ENCODE data around the gene CBX8. TPM values are rescaled to one million over a fixed set of nuclear protein-coding genes. Genes with fewer than 3 reads are reported as not detected.

The CBX8 gene
- total RNA-seq, 4 donors from 2014 or later, result 1.9 to 4.7 (median 4.2) TPM

DNA sequence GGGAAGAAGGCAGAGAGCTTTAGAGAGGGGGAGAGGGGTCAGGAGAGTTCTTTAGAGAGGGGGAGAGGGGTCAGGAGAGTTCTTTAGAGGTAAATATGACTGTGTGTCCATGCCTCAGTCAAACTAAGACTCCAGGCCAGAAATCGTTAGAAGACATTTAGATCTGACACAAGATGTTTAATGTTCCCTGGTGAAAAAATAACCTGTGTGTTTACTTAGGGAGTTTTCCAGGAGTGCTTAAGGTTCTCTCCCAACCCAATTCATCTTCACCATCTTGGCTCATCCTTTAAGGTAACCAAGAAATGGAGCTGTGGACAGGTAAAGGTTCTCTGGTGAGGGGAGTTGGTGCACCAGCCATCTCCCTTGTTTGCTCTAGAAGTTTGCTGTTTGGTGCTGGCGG is 32.6 kb upstream of the CBX8 start:
- no peak overlapping the region for H3K4me3 ChIP-seq (ENCODE audit: low read depth, poor library complexity, severe bottlenecking)
- 61 to 63% methylated on average over 2 of the region's 2 CpGs for WGBS, 2 donors
- no peak for TF ChIP-seq POLR2A (IDR thresholded peaks at IDR 0.05)
- TF ChIP-seq, protein P1, sequence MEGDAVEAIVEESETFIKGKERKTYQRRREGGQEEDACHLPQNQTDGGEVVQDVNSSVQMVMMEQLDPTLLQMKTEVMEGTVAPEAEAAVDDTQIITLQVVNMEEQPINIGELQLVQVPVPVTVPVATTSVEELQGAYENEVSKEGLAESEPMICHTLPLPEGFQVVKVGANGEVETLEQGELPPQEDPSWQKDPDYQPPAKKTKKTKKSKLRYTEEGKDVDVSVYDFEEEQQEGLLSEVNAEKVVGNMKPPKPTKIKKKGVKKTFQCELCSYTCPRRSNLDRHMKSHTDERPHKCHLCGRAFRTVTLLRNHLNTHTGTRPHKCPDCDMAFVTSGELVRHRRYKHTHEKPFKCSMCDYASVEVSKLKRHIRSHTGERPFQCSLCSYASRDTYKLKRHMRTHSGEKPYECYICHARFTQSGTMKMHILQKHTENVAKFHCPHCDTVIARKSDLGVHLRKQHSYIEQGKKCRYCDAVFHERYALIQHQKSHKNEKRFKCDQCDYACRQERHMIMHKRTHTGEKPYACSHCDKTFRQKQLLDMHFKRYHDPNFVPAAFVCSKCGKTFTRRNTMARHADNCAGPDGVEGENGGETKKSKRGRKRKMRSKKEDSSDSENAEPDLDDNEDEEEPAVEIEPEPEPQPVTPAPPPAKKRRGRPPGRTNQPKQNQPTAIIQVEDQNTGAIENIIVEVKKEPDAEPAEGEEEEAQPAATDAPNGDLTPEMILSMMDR (IDR thresholded peaks at IDR 0.05), result no peak
- intact Hi-C loops (cut with DNase I; ENCODE audit: low total_unique reads), result no loop called here
- DNase-seq (ENCODE audit: low spot score in 2 of 2), result no peak

- WGBS, 2 donors, result 79 to 80% methylated on average over 2 of the region's 2 CpGs
- no peak for DNase-seq (ENCODE audit: low spot score in 2 of 2)
- no peak overlapping the region for H3K4me3 ChIP-seq (ENCODE audit: low read depth, poor library complexity, severe bottlenecking)
- TF ChIP-seq POLR2A (IDR thresholded peaks at IDR 0.05), result no peak
- TF ChIP-seq, protein P1 (IDR thresholded peaks at IDR 0.05), result no peak
- intact Hi-C loops (cut with DNase I; ENCODE audit: low total_unique reads), result no loop called here
Observed at GRCh38 chr17:79829004-79829403, 32.1 kb upstream of the CBX8 start.

- WGBS, 2 donors, result 77 to 79% methylated on average over 26 of the region's 26 CpGs
- no peak for DNase-seq (ENCODE audit: low spot score in 2 of 2)
- H3K4me3 ChIP-seq (ENCODE audit: low read depth, poor library complexity, severe bottlenecking), result no peak overlapping the region
- intact Hi-C loops (cut with DNase I; ENCODE audit: low total_unique reads), result no loop called here
- TF ChIP-seq POLR2A (IDR thresholded peaks at IDR 0.05), result no peak
- TF ChIP-seq, protein P1 (IDR thresholded peaks at IDR 0.05), result no peak
Observed at GRCh38 chr17:79826841-79827578, 30.1 kb upstream of the CBX8 start.

DNA sequence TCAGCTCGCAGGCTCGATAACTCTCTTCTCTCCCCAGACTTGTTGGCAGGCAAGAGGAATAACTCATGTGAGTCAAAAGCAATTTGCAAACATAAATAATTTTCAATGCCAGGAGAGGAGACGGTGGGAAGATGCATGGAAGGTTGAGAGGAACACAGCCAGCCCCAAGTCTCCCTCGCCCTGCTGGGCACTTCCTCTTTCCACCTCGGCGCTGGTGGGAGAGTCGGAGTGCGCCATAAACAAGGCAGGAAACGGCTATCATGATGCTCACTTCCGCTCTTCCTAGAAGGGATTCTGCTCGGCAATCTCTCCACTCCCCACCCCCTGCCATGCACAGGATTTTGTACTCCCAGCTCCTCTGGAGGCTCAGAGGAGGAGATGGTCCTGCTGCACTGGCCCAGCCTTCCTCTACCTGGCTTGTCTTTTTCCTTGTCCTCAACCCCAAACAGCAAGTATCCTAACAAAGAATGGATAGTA is 29.4 kb upstream of the CBX8 start:
- DNase-seq (ENCODE audit: low spot score in 2 of 2), result no peak
- intact Hi-C loops (cut with DNase I; ENCODE audit: low total_unique reads), result no loop called here
- H3K4me3 ChIP-seq (ENCODE audit: low read depth, poor library complexity, severe bottlenecking), result no peak overlapping the region
- WGBS, 2 donors, result 50 to 53% methylated on average over 11 of the region's 11 CpGs
- TF ChIP-seq, protein P1 (IDR thresholded peaks at IDR 0.05), result no peak
- TF ChIP-seq POLR2A (IDR thresholded peaks at IDR 0.05), result no peak

GRCh38 chr17:79825580-79825921 is 28.7 kb upstream of the CBX8 start:
- no peak for DNase-seq (ENCODE audit: low spot score in 2 of 2)
- intact Hi-C loops (cut with DNase I; ENCODE audit: low total_unique reads), result no loop called here
- no peak for TF ChIP-seq POLR2A (IDR thresholded peaks at IDR 0.05)
- TF ChIP-seq, protein P1 (IDR thresholded peaks at IDR 0.05), result no peak
- H3K4me3 ChIP-seq (ENCODE audit: low read depth, poor library complexity, severe bottlenecking), result no peak overlapping the region
- 93 to 95% methylated on average over 5 of the region's 5 CpGs for WGBS, 2 donors

Measured in lower leg skin (tissue), 4 donors.